Measurements from ENCODE around the gene ZNF354C.
"Not testable (repeated sequence)": the region's sequence is repeated elsewhere in the genome, so short reads cannot be mapped to it uniquely, and the experiment has no call there.

ZNF354C gene

DNA sequence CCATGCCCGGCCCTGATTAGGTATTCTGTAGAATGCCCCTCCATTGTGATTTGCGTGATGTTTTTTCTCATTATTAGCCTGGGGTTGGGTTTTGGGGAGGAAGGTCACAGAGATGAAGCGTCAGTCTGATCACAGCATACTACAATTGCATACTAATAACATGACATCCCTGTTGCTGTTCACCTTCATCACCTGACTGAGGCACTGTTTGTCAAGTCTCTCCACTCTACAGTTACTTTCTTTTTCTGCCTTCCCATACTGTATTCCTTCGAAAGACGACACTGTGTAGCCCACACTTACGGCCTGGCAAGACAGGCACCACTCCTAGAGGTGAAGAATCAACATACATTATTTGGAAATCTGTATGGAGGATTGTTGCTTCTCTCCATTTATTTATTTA lies 5.5 kb downstream of the ZNF354C start:
- DNase-seq (ENCODE audit: low read depth) = no peak
- TF ChIP-seq MYC (IDR thresholded peaks at IDR 0.05; ENCODE audit: low read depth, low read length) = no peak
- no peak for TF ChIP-seq POLR2A (IDR thresholded peaks at IDR 0.05; ENCODE audit: extremely low read depth, insufficient read length)
- TF ChIP-seq, protein P1, sequence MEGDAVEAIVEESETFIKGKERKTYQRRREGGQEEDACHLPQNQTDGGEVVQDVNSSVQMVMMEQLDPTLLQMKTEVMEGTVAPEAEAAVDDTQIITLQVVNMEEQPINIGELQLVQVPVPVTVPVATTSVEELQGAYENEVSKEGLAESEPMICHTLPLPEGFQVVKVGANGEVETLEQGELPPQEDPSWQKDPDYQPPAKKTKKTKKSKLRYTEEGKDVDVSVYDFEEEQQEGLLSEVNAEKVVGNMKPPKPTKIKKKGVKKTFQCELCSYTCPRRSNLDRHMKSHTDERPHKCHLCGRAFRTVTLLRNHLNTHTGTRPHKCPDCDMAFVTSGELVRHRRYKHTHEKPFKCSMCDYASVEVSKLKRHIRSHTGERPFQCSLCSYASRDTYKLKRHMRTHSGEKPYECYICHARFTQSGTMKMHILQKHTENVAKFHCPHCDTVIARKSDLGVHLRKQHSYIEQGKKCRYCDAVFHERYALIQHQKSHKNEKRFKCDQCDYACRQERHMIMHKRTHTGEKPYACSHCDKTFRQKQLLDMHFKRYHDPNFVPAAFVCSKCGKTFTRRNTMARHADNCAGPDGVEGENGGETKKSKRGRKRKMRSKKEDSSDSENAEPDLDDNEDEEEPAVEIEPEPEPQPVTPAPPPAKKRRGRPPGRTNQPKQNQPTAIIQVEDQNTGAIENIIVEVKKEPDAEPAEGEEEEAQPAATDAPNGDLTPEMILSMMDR (IDR thresholded peaks at IDR 0.05; ENCODE audit: low read depth, low read length) = no peak
- TF ChIP-seq, protein P2, sequence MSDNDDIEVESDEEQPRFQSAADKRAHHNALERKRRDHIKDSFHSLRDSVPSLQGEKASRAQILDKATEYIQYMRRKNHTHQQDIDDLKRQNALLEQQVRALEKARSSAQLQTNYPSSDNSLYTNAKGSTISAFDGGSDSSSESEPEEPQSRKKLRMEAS (IDR thresholded peaks at IDR 0.05; ENCODE audit: low read depth, low read length) = no peak
- H3K4me3 ChIP-seq (ENCODE audit: low read depth, low read length) = no peak overlapping the region

DNA sequence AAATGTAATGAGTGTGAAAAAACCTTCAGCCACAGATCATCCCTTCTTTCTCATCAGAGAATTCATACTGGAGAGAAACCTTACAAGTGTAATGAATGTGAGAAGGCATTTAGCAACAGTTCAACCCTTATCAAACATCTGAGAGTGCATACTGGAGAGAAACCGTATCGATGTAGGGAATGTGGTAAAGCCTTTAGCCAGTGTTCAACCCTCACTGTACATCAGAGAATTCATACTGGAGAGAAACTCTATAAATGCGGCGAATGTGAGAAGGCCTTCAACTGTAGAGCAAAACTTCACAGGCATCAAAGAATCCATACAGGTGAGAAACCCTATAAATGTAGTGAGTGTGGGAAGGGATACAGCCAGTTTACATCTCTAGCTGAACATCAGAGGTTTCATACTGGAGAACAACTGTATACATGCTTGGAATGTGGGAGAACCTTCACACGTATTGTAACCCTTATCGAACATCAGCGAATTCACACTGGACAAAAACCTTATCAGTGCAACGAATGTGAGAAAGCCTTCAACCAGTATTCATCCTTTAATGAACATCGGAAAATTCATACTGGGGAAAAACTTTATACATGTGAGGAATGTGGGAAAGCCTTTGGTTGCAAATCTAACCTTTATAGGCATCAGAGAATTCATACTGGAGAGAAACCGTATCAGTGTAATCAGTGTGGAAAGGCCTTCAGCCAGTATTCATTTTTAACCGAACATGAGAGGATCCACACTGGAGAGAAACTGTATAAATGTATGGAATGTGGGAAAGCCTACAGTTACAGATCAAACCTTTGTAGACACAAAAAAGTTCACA lies 19.2 kb downstream of the ZNF354C start:
- no peak for DNase-seq (ENCODE audit: low read depth)
- no peak overlapping the region for H3K4me3 ChIP-seq (ENCODE audit: low read depth, low read length)
- TF ChIP-seq POLR2A (IDR thresholded peaks at IDR 0.05; ENCODE audit: extremely low read depth, insufficient read length) (no peak), MYC (IDR thresholded peaks at IDR 0.05; ENCODE audit: low read depth, low read length) (no peak)
- TF ChIP-seq, protein P1 (IDR thresholded peaks at IDR 0.05; ENCODE audit: low read depth, low read length) = no peak
- TF ChIP-seq, protein P2 (IDR thresholded peaks at IDR 0.05; ENCODE audit: low read depth, low read length) = no peak

DNA sequence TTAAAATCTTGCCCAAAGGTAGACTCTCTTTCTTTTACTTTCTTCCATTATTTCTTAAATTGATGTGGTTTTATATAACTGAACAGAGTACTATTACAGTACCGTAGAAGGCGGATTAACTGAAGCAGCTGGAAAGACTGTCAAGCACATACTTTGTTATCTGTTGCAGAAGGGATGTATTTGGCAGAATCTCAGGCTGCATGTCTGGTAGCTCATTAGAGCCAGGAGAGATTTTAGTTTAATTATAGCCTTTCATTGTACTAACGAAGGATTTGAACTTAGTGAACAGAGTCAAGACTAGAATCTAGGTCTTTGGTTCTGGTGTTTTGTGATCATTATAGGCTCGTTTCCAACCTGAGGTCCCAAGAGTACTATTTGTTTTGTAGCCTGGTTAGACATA lies 20.6 kb downstream of the ZNF354C start:
- TF ChIP-seq POLR2A (IDR thresholded peaks at IDR 0.05; ENCODE audit: extremely low read depth, insufficient read length) = no peak
- TF ChIP-seq, protein P1 (IDR thresholded peaks at IDR 0.05; ENCODE audit: low read depth, low read length) = no peak
- TF ChIP-seq, protein P2 (IDR thresholded peaks at IDR 0.05; ENCODE audit: low read depth, low read length) = no peak
- no peak for TF ChIP-seq MYC (IDR thresholded peaks at IDR 0.05; ENCODE audit: low read depth, low read length)
- no peak for DNase-seq (ENCODE audit: low read depth)
- no peak overlapping the region for H3K4me3 ChIP-seq (ENCODE audit: low read depth, low read length)

DNA sequence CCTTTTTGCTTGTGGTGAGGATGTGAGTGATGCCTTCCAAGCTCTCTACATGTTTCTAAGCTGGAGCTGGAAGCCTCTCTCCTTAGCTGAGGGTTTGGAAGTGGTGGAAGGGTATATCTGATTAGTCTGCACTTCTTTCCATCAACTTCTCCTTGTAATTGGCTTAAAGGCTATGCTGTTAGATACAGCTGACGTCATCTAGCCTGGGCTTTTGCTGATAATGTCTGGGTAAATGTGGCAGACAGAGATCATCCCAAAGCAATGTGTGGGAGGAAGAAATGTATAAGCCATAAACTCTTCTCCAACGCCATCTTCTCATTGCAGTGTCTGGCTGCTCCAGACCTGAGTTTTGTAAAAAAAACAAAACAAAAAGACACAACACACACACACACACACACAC lies 29.3 kb downstream of the ZNF354C start:
- H3K4me3 ChIP-seq (ENCODE audit: low read depth, low read length) = no peak overlapping the region
- TF ChIP-seq, protein P2 (IDR thresholded peaks at IDR 0.05; ENCODE audit: low read depth, low read length) = no peak
- no peak for TF ChIP-seq MYC (IDR thresholded peaks at IDR 0.05; ENCODE audit: low read depth, low read length)
- no peak for TF ChIP-seq POLR2A (IDR thresholded peaks at IDR 0.05; ENCODE audit: extremely low read depth, insufficient read length)
- TF ChIP-seq, protein P1 (IDR thresholded peaks at IDR 0.05; ENCODE audit: low read depth, low read length) = no peak
- DNase-seq (ENCODE audit: low read depth) = no peak

DNA sequence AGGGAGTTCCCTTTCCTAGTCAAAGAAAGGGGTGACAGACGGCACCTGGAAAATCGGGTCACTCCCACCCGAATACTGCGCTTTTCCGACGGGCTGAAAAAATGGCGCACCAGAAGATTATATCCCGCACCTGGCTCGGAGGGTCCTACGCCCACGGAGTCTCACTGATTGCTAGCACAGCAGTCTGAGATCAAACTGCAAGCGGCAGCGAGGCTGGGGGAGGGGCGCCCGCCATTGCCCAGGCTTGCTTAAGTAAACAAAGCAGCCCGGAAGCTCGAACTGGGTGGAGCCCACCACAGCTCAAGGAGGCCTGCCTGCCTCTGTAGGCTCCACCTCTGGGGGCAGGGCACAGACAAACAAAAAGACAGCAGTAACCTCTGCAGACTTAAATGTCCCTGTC lies 41.1 kb downstream of the ZNF354C start:
- DNase-seq (ENCODE audit: low read depth); H3K4me3 ChIP-seq (ENCODE audit: low read depth, low read length): not testable (repeated sequence)

DNA sequence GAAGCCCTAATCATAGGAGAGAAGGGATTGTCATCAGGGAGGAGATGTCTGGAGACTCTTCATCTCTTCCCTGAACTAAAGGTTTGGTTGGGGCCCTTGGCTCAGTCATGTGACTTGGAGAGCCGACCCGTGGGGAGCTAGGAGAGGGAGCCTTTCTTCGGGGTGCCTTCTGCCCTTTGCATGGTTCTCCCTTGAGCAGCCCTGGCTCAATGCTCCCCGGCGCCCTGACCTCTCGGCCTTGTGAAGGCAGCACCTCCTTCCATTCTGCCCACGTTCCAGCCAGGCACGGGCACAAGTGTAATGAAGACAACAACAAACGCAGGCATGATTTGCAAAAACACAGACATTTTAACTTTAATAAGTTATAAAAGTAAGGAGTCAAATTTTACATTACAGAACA lies 50.4 kb downstream of the ZNF354C start:
- TF ChIP-seq, protein P2 (IDR thresholded peaks at IDR 0.05; ENCODE audit: low read depth, low read length) = no peak
- TF ChIP-seq, protein P1 (IDR thresholded peaks at IDR 0.05; ENCODE audit: low read depth, low read length) = no peak
- TF ChIP-seq MYC (IDR thresholded peaks at IDR 0.05; ENCODE audit: low read depth, low read length) (no peak), POLR2A (IDR thresholded peaks at IDR 0.05; ENCODE audit: extremely low read depth, insufficient read length) (no peak)
- no peak for DNase-seq (ENCODE audit: low read depth)
- no peak overlapping the region for H3K4me3 ChIP-seq (ENCODE audit: low read depth, low read length)

Data from NB4 (cell line).